NCI-H1436 (cell line): ENCODE results near the gene CYP2F1.
"Not testable (repeated sequence)": the region's sequence is repeated elsewhere in the genome, so short reads cannot be mapped to it uniquely, and the experiment has no call there.

Source experiments
- DNase-seq: peaks from one replicate; lab custom pipeline; 2025; lab: John Stamatoyannopoulos, UW

Gene CYP2F1

GRCh38 chr19:41127362-41127761 lies 13.1 kb downstream of the CYP2F1 start:
- not testable (repeated sequence) for DNase-seq

GRCh38 chr19:41127801-41128300 lies 13.6 kb downstream of the CYP2F1 start:
- DNase-seq: not testable (repeated sequence)

DNA sequence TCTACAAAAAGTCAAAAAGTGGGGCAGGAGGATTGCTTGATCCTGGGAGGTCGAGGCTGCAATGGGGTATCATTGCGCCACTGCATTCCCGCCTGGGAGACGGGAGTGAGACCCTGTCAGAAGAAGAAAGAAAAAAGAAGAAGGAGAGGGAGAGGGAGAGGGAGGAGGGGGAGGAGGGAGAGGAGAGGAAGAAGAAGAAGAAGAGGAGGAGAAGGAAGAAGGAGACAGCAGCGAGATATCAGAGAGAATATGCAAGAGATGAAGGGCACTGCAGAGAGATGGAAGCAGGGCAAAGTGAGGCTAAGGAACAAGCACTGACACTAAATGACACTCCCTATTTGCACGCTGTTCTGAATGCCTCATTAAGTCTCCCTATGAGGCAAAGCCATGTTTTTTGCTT lies 14.5 kb downstream of the CYP2F1 start:
- no peak for DNase-seq

DNA sequence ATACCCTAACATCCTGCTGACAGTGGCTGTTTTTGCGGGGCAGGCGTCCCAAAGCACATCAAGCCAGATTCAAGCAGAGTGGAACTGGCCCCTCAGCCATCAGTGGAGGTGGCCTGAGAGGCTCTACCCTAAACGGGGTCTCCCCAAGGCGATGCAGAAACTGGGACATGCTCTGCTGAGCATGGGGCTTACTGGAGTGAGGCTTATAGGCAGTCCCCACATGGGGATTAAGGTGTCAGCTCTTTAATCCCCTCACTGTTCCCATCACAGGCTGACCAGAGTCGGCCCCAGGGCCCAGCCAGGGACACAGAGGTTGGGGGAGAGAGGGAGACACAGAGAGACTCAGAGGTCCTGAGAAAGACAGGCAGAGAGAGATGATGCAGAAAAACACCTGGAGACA lies 17.0 kb downstream of the CYP2F1 start:
- DNase-seq: no peak

GRCh38 chr19:41133260-41133659 lies 19.0 kb downstream of the CYP2F1 start:
- no peak for DNase-seq

DNA sequence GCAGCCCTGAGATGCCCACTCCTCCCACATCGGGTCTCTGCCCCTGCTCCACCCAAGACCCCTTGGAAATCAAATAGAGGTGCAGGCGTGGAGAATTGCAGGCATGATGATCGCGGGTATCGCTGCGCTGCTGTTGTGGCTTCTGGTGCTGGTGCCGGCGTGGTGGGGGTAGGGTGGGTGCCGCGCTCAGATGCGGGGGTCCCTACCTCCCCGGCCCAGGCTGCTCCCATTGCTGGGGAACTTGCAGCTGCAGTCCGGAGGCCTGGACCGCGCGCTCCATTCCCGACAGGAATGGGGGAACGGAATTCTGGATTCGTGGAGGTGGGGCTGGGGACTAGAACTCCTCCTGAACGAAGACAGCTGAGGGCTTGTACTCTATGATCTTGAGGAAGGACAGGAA lies 20.4 kb downstream of the CYP2F1 start:
- DNase-seq: no peak

GRCh38 chr19:41135390-41136384 lies 21.5 kb downstream of the CYP2F1 start:
- not testable (repeated sequence) for DNase-seq

GRCh38 chr19:41136636-41137455 lies 22.6 kb downstream of the CYP2F1 start:
- DNase-seq: no peak

DNA sequence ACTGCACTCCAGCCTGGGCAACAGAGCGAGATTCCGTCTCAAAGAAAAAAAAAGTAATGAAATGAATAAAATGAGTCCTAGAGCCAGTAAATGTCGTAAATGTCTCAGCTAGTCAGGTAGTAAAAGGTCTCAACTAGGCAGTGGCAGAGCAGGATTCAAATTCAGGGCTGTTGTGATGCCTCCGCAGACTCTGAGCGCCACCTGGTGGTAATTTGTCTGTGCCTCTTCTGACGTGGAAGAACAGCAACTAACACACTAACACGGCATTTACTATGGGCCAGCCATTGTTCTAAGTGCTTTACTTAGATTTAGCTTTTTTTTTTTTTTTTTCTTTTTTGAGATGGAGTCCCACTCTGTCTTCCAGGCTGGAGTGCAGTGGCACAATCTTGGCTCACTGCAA lies 30.2 kb downstream of the CYP2F1 start:
- DNase-seq: peak; percentile 33

DNA sequence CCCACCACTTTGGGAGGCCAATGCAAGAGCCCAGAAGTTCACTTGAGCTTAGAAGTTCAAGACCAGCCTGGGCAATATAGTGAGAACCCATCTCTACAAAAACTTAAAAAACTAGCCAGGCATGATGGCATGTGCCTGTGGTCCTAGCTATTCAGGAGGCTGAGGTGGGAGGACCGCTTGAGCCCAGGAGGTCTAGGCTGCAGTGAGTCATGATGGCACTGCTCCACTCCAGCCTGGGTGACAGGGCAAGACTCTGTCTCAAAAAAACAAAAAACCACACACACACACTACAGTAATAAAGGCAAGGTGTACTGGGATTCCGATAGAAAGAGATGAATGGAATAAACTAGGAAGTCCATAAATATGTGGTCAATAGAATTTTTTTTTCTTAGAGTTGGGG lies 35.6 kb downstream of the CYP2F1 start:
- no peak for DNase-seq

DNA sequence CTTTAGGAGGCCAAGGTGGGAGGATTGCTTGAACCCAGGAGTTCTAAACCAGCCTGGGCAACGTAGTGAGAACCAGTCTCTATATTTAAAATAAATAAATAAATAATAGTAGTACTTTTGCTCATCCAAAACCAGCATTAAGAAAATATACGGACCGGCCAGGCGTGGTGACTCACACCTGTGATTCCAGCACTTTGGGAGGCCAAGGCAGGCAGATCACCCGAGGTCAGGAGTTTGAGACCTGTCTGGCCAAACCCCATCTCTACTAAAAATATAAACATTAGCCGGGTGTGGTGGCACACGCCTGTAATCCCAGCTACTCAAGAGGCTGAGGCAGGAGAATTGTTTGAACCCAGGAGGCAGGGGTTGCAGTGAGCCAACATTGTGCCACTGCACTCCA lies 36.8 kb downstream of the CYP2F1 start:
- DNase-seq: not testable (repeated sequence)

- no peak for DNase-seq
These were observed 39.8 kb downstream of the CYP2F1 start for GRCh38 chr19:41154060-41154459.

DNA sequence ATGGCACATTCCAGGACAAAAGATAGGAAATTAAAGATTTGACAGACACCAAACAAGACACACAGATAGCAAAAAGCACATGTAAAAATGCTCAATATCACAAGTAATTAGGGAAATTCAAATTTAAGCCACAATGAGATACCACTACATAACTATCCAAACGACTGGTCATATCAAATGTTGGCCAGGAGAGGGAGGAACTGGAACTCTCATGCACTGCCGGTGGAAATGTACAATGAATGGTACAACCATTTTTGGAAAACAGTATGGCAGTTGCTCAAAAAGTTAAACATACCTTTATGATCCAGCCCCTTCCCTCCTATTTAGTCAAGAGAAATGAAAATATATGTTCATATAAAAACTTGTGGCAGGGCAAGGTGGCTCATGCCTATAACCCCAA lies 42.0 kb downstream of the CYP2F1 start:
- DNase-seq: no peak

GRCh38 chr19:41159881-41160280 lies 45.6 kb downstream of the CYP2F1 start:
- no peak for DNase-seq

DNA sequence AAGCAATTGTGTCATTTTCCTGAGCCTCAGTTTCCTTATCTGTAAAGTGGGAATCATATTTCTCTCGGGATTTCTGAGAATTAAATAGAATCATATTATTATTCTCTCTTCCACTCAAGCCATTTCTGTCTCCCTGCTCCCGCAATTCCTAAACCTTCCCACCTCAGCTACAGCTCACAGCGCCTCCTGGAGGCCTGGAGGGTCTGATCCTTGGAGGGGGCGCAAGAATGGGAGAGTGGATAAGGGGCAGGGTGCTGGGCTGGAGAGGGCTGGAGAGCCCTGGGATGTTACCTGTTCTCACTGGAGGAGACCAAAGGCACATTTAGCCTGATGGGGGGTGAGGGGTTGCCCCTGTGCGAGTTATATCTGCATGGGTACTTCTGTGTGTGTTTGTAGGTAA lies 47.7 kb downstream of the CYP2F1 start:
- DNase-seq: no peak

DNA sequence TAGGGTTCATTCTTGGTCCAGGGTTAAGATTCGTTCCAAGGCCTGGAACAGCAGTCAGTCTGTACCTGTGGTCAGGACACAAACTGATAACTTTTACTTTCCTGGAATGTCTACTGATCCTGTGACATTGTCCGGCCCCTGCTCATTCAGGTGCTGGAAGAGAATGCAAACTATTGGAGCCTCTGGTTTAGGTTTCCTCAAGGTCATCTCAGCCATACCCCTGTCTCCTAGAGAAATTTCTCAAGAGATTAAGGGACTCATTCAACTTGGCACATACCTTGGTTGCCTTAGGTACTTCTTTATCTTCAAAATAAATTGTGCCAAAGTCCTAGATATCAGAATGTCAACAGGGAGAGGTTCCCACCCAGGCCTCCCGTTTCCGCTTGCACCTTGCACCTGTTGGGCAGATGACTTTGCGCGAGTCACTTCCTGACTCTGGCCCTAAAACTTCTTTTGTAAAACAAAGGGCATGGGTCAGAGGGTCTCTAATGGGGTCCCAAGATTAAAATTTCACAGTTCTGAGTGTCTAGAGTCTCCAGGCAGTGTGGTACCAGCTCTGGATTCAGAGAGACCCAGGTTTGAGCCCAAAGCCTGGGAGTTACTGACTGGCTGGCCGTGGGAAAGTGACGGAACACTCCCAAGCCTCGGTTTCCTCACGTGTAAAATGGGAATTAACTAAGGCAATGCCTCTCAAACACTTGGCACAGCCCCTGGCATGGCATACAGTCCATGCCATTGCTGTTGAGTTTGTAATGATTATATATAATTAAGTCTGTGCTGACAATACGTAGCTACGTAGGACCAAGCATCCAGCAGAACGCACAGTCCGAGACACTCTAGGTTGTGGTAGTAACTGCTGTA lies 52.9 kb downstream of the CYP2F1 start:
- DNase-seq: no peak

DNA sequence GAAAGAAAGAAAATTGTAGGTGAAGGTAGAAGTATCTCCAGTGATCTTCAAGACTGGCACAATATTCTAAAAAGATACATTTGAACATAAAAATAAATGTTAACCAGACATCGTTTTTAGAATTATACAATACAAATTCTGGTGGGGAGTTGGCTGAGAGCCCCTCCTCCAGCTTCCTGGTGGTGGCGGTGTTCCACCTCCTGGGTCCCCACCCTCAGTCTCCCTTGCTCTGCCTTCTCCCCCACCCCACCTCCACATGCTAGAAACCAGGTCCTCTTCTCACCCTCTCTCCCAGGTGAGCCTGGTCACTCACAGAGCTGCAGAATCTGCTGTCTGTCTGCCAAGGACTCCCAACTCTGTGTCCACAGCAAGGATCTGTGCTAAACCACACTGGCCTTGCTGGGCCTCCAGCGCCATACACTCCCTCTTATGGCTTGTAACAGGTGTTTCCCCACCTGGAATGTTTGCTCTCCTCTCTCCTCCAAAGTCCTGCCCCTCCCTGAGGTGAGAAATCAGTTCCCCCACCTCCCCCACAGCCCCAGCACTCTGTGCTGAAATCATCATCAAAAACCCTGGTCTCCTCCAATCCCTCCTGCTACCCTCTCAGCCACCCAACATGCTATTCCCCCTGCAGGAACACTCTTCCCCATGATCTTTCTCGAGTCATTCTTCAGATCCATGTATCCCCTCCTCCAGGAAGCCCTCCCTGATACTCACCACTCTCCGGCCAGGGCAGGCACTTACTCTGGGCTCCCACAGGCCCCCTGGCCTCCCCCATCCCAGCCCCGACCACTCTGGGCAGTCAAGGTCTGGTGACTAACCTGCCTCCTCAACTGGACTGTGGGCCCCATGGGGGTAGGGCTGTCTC lies 58.3 kb downstream of the CYP2F1 start:
- no peak for DNase-seq

- no peak for DNase-seq
These were observed 60.2 kb downstream of the CYP2F1 start for GRCh38 chr19:41174297-41174928.

GRCh38 chr19:41175801-41176777 lies 61.9 kb downstream of the CYP2F1 start:
- DNase-seq: no peak
